Melanocyte of skin (primary cell): ENCODE measurements around the gene MARCHF6. TPM values are rescaled to one million over a fixed set of nuclear protein-coding genes. Genes with fewer than 3 reads are reported as not detected.

ENCODE experiments used
- small RNA-seq, 2 donors: library from RNA; depleted of rRNA; stranded (forward); fragments of <200 nt; gene quantifications; one replicate each; pipeline ENCODE3, GENCODE V24; 2012
- total RNA-seq, 2 donors: library from RNA; depleted of rRNA; stranded (reverse); fragments of >200 nt; gene quantifications; 2 replicates each; pipeline ENCODE4 v1.2.3, GENCODE V29; 2012

The MARCHF6 gene
- 10 to 100 TPM; 35.1 to 48.6 TPM for total RNA-seq

GRCh38 chr5:10353241-10354047, at the start of gene MARCHF6:
MARCHF6 (plus strand) TSS chr5:10353695; CDS start chr5:10353899, 204 bp downstream.

GRCh38 chr5:10307206-10308148, 46.0 kb upstream of the MARCHF6 start, which contains the start of gene CMBL:
CMBL (minus strand) TSS chr5:10307902; CDS start chr5:10290762, 17,140 bp downstream.

Small RNA genes lying within 50 kb of the gene (small RNA-seq; reads per million reads assigned to genes)
- 0 reads per million in 2 donors for gene RF00019

Other genes with a start within 250 kb of the MARCHF6 start
- gene ATPSCKMT, start 103.8 kb upstream of the MARCHF6 start, total RNA-seq: 10 to 100 TPM; 10.7 to 14.5 TPM
- 100 to 1,000 TPM; 342 to 718 TPM for gene CCT5, start 103.4 kb upstream of the MARCHF6 start, total RNA-seq
- 1 to 10 TPM; 4.0 to 5.2 TPM for gene CMBL, start 45.8 kb upstream of the MARCHF6 start, total RNA-seq
- under 1 TPM; 0.34 to 0.67 TPM for gene ROPN1L, start 88.2 kb downstream of the MARCHF6 start, total RNA-seq
- under 1 TPM; under 0.01 TPM for gene ANKRD33B, start 210.4 kb downstream of the MARCHF6 start, total RNA-seq